NCI-H128 (cell line): Measurements from ENCODE around the gene EXOC6.
"Not testable (repeated sequence)": the region's sequence is repeated elsewhere in the genome, so short reads cannot be mapped to it uniquely, and the experiment has no call there.

Source experiments
- DNase-seq: peaks from one replicate; lab custom pipeline; 2025; ENCODE audit not compliant: unreplicated experiment; lab: John Stamatoyannopoulos, UW

Gene EXOC6

DNA sequence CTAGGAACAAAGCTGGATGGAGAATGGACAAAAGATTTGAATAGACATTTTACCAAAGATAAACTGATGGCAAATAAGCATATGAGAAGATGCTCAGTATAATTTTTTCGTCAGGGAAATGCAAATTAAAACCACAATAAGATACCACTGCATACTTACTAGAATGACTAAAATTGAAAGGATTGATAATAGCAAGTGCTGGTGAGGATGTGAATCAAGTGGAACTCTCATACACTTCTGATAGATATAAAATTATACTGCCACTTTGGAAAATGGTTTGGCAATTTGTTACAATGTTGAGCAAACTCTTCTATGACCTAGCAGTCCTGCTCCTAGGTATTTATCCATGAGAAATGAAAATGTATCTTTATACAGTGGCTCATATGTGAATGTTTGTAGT is 83.3 kb downstream of the EXOC6 start:
- no peak for DNase-seq

DNA sequence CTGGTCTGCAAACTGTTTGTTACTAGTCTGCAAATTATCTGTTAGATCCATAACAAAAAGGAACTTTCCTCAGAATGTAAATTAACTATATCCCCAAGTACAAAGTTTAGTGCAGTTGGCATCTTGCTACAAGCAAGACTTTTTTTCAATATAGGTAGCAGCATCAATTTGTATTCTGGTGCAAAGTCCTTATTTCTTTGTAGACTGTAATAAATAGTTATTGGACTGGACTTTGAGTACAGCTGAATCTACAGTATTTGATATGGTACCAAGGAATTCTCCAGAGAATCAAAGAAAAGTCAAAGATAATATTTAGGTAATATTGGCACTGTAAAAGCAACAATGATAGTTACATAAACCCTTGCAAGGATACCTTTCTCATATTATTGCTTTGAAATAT is 89.6 kb downstream of the EXOC6 start:
- no peak for DNase-seq

DNA sequence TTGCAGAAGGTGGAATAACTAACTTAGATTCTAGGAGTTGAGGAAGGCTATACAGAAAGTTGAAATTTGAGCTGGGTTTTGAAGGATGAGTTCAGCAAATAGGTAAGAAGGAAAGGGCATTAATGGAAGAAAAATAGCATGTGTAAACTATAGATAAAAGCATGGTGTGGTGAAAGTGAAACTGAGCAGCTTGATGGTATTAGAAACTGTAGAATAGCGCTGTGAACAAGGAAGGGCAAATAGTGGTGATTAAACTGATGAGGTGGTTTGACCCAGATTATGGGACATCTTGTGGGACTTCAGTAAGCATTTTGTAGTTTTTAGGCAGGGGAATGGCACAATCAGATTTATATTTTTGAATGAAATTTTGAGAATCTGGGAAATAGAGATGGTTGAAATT is 90.5 kb downstream of the EXOC6 start:
- DNase-seq: no peak

DNA sequence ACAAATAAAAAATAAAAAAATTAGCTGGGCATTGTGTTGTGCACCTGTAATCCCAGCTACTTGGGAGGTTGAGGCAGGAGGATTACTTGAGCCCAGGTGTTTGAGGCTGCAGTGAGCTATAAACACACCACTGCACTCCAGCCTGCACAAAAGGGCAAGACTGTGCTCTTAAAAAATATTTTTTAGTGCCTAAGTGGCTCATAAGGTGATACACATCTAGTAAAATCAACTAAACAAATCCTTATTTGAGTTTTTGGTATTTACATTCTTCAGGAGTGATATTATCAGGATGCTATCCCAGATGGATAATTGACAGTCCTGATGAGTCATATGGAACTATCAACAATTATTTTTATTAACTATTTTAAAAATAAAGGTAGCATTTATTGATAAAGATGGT is 93.9 kb downstream of the EXOC6 start:
- no peak for DNase-seq

DNA sequence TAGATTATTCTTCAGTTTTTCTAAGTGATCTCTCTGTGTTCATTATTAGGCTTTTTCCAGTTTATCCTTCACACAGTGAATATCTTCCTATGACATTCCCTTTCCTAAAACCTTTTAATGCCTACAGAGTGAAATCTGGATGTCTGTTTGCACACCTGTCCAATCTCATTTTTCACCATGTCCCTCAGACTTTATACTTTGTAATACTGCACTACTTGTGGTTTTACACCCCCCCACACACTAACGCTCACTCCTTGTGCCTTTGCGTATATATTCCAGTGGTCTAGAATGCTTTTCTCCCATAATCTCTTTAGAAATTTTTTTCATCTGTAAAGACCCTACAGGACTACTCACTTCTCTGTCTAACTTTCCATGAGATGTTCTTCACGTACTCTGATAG is 98.2 kb downstream of the EXOC6 start:
- no peak for DNase-seq

DNA sequence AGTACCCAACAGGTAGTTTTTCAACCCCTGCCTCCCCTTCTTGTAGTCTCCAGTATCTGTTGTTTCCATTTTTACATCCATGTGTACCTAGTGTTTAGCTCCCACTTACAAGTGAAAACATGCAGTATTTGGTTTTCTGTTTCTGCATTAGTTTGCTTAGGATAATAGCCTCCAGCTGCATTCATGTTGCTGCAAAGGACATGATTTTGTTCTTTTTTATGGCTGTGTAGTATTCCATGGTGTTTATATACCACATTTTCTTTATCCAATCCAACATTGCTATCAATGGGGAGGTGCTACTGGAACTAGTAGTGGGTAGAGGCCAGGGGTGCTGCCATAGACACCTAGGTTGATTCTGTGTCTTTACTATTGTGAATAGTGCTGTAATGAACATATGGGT is 104.3 kb downstream of the EXOC6 start:
- DNase-seq: not testable (repeated sequence)

DNA sequence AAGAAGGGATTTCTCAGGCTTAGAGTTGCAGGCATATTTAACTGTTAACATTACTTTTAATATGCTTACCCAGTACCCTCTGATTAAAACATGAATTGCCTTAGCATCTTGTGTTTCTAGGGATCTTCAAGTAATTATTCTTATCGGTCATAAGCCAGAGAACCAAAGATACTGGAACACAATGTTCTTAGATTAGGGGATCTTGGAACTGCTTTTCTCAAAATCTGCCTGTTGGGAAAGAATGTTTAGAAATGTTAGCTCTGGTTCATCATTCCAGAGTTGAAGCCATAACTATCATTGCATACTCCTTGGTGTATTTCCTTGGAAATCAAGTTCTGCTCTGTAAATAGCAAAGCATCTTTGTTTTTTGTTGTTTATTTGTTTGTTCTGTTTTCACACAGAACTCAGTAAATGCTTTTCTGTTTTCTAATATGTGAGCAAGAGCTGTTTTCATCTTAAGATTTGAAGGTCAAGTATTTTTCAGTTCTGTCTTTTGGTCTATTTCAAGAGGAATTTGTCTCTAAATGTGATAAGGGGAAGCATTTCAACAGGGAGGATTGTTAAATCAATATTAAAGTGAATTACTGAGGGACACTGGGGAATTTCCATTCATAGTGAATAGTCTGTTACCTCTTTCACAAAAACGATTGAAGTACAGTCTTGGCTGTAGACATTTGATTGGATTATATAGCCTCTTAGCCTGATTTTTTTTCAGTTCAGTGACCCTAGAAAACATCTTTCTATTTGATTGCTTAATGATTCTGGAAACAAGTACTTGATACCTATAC is 109.1 kb downstream of the EXOC6 start:
- DNase-seq: no peak

DNA sequence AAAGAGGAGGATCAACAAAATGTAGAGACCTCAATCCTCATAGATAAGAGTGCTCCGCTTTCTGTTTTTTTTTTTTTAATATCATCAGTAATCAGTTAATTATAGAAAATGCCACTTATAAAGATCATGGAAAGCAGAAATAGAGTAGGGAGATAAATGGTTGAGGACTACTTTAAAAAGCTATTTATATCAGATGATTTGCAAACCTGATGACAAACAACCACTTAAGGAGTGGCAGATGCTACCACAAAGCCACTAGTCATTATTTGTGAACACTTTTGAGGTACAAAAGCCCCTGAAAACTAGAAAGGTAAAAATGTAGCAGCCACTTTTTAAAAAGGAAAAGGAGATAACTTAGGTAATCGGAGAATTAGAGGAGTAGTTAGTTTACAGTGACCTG is 113.3 kb downstream of the EXOC6 start:
- no peak for DNase-seq

DNA sequence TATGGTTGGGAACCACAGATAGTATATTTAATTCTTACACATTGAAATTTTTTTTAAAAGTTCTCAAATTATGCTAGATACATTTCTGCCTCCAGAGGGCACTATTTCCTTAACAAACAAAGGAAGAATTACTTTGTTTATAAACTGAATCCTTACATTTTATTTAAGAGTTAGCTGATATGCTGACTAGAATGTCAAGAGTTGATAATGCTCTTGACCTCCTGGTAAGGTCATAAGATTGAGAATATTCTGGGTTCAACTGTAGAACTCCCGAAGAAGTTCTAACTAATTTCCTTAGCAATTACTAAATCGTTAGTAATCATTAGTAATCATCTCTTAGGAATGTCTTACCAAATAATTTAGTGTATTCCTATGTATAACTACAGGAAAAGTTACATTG is 117.0 kb downstream of the EXOC6 start:
- peak; percentile 7 for DNase-seq

DNA sequence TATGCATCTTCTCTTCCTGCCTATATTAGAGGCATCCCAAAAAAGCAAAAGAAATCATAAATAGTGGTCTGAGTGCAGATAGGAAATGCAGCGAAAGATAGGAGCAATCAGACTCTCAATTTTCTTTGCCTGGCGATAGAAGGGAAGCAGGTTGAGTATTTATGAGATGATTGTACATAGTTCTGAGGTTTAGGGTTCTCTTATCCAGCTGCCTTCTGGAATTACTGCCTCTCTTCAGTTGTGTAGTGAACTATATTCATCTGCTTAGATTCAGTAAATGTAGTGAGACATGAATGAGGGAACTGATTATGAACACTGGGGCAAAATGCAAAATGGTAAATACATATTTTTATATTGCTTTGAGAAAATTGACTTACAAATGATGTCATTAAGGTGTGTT is 119.3 kb downstream of the EXOC6 start:
- DNase-seq: no peak

DNA sequence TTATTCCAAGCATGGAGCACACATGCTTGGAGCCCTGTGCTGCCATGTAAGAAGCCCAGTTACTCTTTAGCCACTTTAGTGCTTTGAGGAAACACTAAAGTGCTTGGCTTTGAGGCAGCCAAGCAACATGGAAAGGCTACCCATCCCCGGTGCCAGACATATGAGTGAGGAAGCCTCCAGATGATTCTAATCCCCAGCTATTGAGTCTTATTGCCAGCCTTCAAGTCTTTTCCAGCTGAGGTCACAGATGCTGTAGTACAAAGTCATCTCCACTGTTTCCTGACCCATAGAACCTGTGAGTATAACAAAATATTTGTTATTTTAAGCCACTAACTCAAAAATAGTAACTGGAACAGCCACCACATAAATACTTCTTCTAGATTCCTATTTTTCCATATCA is 120.8 kb downstream of the EXOC6 start:
- no peak for DNase-seq

DNA sequence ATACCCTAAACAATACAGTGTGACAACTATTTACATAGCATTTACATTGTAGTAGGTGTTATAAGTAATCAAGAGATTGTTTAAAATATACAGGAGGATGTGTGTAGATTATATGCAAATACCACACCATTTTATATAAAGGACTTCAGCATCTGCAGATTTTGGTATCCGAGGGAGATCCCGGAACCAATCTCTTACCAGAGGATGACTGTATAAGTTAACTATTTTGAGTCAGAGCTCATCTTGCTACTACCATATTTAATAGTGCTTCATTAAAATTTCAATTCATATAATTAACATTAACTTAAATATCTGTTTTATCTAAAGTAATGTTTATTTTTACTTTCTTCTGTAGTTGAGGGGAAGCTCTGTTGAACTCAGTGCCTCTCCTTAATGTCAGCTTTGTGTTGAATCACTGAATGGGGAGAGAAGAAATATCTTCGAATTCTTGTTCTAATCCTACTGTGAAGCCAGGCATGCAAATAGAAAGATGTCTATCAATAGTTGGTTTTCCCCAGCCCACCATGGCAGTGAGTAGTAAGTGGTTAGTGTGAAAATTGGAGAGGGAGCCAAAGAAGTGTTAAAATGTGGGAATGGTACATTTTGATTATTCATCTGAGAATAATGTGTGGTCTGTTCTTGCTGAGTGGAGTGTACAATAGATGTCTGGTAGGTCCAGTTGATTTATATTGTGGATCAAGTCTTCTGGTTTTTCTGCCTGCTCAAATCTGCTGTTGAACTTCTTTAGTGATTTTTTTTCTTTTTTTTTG is 122.2 kb downstream of the EXOC6 start:
- DNase-seq: no peak

DNA sequence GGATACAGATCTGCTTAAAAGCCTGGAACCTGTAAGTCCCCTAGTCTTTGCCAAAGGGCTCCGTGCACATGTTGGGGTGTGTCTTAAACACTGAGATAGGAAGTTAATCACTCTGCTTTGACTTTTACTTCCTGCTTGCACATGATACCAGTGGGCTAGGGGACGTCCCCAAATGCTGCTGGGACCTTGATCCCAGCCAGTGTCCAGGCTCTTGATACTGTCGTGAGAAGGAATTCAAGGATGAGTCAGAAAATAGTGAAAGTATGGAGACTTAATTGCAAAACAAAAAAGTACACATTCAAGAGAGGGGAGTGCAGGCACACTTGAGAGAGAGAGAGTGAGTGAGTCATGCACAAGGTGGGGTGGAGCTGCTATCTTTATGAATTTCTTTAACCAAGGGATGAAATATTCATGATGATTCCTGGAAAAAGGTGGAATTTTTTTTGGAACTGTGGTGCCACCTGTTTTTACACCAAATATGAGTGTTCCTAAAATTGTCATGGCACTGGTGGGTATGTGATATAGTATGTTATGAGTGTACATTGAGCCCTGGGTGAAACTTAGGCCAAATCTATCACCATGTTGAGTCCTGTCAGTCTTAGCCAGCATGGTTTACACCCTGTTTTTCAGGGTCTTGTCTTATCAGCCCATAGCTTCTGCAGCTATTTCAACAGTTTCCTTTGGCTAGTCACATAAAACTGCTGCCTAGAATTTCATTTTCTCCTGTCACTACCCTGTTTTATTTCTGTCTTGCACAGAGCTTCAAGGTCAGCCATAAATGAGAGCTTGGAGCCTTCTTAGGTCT is 123.9 kb downstream of the EXOC6 start:
- DNase-seq: no peak

DNA sequence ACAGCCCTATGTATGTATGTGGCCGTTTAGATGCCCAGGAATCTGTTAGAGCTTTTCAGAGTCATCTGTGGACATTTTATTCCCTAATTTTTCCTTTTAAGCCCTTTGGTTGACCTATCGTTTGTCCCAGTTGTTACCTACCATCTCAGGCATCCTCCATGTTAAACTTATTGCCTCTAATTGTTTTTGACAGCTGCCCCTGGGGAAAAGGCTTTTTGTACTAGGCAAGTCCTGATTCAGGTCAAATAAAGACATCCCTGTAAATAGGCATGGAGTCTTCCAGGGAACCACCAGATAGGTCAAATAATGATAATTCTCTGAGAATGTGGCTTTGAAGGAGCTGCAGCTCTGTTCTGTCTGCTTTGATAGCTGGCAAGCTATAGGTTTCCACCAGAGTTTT is 124.6 kb downstream of the EXOC6 start:
- no peak for DNase-seq

DNA sequence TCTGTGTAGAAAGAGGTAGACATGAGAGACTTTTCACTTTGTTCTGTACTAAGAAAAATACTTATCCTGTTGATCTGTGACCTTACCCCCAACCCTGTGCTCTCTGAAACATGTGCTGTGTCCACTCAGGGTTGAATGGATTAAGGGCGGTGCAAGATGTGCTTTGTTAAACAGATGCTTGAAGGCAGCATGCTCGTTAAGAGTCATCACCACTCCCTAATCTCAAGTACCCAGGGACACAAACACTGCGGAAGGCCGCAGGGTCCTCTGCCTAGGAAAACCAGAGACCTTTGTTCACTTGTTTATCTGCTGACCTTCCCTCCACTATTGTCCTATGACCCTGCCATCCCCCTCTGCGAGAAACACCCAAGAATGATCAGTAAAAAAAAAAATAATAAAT is 128.0 kb downstream of the EXOC6 start:
- not testable (repeated sequence) for DNase-seq

DNA sequence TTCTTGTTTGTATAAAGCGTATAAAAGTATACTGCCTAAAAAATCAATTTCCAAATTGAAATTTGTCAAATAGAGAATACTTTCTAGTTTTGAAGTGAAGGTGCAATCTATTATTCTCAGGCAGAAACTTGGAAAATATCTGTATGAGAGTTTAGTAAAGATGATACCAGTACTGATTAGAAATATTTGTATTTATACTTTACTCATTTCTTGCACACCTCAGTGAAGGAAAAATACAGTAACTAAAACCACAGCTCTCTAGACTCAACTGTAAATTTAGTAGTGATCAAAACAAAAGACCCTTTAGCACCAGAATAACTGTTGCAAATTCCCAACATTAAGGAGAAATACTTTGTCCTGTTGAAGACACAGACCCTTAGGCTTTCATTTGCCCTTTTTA is 140.9 kb downstream of the EXOC6 start:
- no peak for DNase-seq

DNA sequence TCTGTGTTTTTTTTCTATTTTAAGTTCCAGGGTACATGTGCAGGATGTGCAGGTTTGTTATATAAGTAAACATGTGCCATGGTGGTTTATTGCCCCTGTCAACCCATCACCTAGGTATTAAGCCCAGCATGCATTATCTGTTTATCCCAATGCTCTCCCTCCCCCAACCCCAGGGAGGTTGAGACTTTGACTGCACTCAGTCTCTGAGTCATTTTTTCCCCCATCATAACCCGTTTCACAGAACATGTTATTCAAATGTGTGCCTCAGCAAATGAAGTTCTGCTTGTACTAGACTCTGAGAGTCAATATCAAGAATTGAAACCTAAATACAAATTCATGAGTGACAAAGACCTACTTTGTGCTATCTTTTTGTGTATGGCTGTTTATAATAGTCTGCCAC is 142.3 kb downstream of the EXOC6 start:
- DNase-seq: no peak

DNA sequence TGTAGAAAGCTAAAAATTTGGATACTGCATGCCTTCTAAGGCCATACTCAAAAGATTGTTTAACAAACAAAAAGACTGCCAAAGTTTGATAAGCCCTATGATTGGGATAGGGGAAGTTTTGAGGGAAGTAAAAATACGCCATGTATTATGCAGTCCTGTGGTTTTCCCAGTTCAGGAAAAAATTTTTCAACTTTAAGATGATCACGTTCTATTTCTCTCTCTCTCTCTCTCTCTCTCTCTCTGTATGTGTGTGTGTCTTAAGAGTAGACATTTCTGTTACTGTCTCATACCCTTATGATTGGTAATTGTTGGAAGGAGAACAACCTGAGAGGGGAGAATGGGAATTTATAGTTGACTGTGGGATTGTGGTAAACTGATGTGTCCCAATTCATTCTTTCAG is 143.2 kb downstream of the EXOC6 start:
- no peak for DNase-seq

DNA sequence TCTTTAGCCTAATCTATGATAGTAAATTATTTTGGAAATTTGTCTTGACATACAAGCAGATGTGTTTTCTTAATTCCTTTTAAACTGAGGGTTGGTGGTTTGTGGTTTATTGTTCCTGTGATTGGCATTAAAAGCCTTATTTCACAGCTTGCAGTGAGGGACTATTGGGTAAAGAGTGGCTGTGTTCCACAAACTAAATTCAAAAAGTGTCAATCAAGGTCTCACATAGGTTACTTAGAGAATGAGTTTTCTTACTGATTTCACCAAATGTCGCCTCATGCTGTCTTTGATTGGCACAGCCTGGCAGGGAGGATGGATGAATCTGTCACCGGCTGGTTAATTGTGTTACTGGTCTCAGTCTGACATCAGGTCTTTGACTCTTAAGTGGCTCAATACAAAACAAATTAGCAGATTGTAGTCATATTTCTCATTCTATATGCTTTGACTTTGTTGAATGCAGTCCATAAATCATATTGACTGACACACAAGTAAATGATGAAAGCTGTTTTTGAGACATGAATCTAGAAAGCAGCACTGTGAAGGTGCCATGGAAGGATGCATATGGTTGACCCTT is 145.5 kb downstream of the EXOC6 start:
- peak; percentile 57 for DNase-seq

DNA sequence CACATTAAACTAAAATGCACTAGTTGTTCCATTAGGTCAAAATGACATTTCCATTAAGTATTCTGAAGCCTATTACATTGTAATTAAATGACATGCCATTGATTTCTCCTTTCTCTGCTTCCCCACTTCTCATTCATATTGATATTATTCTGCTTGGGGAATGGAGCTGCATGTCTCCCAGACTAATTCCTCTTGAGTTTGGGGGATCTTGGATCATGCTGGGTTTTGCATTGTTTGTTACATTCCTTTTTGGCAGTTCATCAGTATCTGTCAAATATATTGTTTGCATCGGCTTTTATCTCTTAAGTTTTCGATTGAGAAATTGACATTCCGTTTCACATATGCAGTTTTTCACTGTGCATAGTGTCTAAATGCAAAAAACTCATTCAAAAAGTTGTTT is 147.2 kb downstream of the EXOC6 start:
- DNase-seq: no peak

DNA sequence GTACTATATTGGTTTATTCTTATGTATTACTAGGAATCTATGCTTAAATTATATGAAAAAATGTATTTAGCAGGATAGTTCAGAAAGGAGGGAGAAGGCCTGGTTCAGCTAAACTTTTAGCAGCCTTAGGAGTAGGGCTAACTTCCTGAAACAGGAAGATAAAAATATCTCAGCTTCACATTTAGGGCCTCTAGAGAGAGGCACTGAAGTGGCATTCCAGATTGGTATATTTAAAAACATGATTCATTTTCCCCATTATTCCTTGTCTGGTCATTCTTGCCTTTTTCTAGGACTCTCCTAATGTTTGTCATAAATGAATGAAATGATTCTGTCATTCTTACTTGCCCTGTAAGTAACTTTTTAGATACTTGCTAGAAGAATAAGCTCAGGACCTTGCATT is 149.3 kb downstream of the EXOC6 start:
- no peak for DNase-seq
